Measurements from ENCODE around the gene MRPL23. TPM values are rescaled to one million over a fixed set of nuclear protein-coding genes. Genes with fewer than 3 reads are reported as not detected.

Gene MRPL23
- polyA plus RNA-seq, 1 experiment = 39.8 TPM

GRCh38 chr11:1928470-1928890, 18.7 kb upstream of the MRPL23 start:
- Histone ChIP-seq H3K4me3 (ENCODE audit: low read depth, low read length) (no peak overlapping the region), H3K27me3 (ENCODE audit: control insufficient read depth, insufficient read depth, low read length) (no peaks in the 10 kb centered on the region; the same call in 1 of the 2 replicates), H3K36me3 (ENCODE audit: control insufficient read depth, insufficient read depth, low read length) (no peaks in the 10 kb centered on the region)
- no peak for DNase-seq (ENCODE audit: low read depth)
- ChIA-PET POLR2A (no interaction called here), CTCF (no interaction called here)
- TF ChIP-seq CTCF (IDR thresholded peaks at IDR 0.05; ENCODE audit: insufficient read depth, low read depth, low read length) = no peak

GRCh38 chr11:1928891-1929541, 18.1 kb upstream of the MRPL23 start:
- POLR2A ChIA-PET = no interaction called here
- Histone ChIP-seq H3K36me3 (ENCODE audit: control insufficient read depth, insufficient read depth, low read length) (no peaks in the 10 kb centered on the region), H3K4me3 (ENCODE audit: low read depth, low read length) (no peak overlapping the region), H3K27me3 (ENCODE audit: control insufficient read depth, insufficient read depth, low read length) (no peaks in the 10 kb centered on the region; the same call in 1 of the 2 replicates)
- DNase-seq (ENCODE audit: low read depth) = no peak
- no peak for TF ChIP-seq CTCF (IDR thresholded peaks at IDR 0.05; ENCODE audit: insufficient read depth, low read depth, low read length)
- CTCF ChIA-PET = no interaction called here

- CTCF ChIA-PET = interaction anchor here (1.0 kb wide), 1 partner anchor 37 kb away, joined by 3 read pairs; no protein-coding TSS in a partner anchor
- no peak overlapping the region for H3K4me3 ChIP-seq (ENCODE audit: low read depth, low read length)
- H3K36me3 ChIP-seq (ENCODE audit: control insufficient read depth, insufficient read depth, low read length) = no peaks in the 10 kb centered on the region
- POLR2A ChIA-PET = no interaction called here
- no peak for DNase-seq (ENCODE audit: low read depth)
- no peak for TF ChIP-seq CTCF (IDR thresholded peaks at IDR 0.05; ENCODE audit: insufficient read depth, low read depth, low read length)
- no peaks in the 10 kb centered on the region; the same call in 1 of the 2 replicates for H3K27me3 ChIP-seq (ENCODE audit: control insufficient read depth, insufficient read depth, low read length)
Observed at GRCh38 chr11:1929621-1930461, 17.3 kb upstream of the MRPL23 start.

- no peaks in the 10 kb centered on the region; the same call in 1 of the 2 replicates for H3K27me3 ChIP-seq (ENCODE audit: control insufficient read depth, insufficient read depth, low read length)
- ChIA-PET POLR2A (no interaction called here), CTCF (interaction anchor here (1.0 kb wide), 1 partner anchor 38 kb away, joined by 3 read pairs; no protein-coding TSS in a partner anchor)
- H3K36me3 ChIP-seq (ENCODE audit: control insufficient read depth, insufficient read depth, low read length) = no peaks in the 10 kb centered on the region
- DNase-seq (ENCODE audit: low read depth) = no peak
- no peak for TF ChIP-seq CTCF (IDR thresholded peaks at IDR 0.05; ENCODE audit: insufficient read depth, low read depth, low read length)
- H3K4me3 ChIP-seq (ENCODE audit: low read depth, low read length) = no peak overlapping the region
Observed at GRCh38 chr11:1930462-1930830, 16.7 kb upstream of the MRPL23 start.

GRCh38 chr11:1931341-1932104, 15.6 kb upstream of the MRPL23 start:
- H3K4me3 ChIP-seq (ENCODE audit: low read depth, low read length) = no peak overlapping the region
- POLR2A ChIA-PET = no interaction called here

More at GRCh38 chr11:1931341-1932104, 15.6 kb upstream of the MRPL23 start:
- Histone ChIP-seq H3K36me3 (ENCODE audit: control insufficient read depth, insufficient read depth, low read length) (no peaks in the 10 kb centered on the region), H3K27me3 (ENCODE audit: control insufficient read depth, insufficient read depth, low read length) (no peaks in the 10 kb centered on the region; the same call in 1 of the 2 replicates)
- no peak for DNase-seq (ENCODE audit: low read depth)
- CTCF ChIA-PET = interaction anchor here (1.6 kb wide), 1 partner anchor 99 kb away, joined by 3 read pairs; no protein-coding TSS in a partner anchor
- TF ChIP-seq CTCF (IDR thresholded peaks at IDR 0.05; ENCODE audit: insufficient read depth, low read depth, low read length) = no peak

Data from BJ (cell line).